HG02763 (cell line): ENCODE measurements around the gene MXRA8.
"Not testable (repeated sequence)": the region's sequence is repeated elsewhere in the genome, so short reads cannot be mapped to it uniquely, and the experiment has no call there.

Experiments used
- ATAC-seq: cut with Tn5 transposase; IDR thresholded peaks from one replicate; pipeline ENCODE4 v1.9.1; 2021; ENCODE audit warnings: mild to moderate bottlenecking, moderate library complexity; ENCODE audit not compliant: unreplicated experiment

The MXRA8 gene

GRCh38 chr1:1324084-1324523, 34.3 kb downstream of the MXRA8 start:
- no peak for ATAC-seq

DNA sequence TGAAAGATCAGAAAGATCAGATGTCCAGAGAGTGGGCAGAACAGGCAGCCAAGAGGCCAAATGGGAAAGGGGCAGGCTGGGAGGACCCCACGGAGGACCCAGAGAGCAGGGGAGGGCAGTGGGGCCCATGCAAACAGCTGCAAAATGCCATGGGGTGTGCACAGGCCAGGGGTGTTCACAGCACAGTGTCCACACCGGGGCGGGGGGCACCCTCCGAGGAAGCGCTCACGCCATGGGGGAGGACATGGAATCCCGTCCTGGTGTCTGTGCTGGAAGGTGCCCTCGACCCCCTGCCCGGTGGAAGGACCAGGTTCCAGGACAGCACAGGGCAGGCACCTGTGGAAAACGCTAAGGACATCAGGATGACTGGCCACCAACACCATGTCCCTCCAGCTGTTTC, 35.4 kb downstream of the MXRA8 start:
- ATAC-seq = no peak

DNA sequence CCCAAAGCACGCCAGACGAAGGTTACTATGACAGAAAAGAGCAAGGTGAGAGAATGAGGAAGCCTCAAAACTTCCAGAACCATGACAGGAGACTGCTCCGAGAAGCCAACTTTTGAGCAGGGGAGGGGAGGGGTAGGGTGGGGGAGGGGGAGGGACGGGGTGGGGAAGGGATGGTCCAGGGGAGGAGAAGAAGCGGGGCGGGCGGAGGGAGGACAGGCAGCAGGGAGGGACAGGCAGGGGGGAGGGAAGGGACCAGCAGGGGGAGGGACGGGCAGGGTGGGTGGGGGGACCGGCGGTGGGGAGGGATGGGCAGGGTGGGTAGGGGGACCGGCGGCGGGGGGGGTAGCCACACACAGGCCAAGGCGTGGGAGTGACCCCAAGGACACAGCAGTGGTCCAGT, 35.9 kb downstream of the MXRA8 start:
- no peak for ATAC-seq

DNA sequence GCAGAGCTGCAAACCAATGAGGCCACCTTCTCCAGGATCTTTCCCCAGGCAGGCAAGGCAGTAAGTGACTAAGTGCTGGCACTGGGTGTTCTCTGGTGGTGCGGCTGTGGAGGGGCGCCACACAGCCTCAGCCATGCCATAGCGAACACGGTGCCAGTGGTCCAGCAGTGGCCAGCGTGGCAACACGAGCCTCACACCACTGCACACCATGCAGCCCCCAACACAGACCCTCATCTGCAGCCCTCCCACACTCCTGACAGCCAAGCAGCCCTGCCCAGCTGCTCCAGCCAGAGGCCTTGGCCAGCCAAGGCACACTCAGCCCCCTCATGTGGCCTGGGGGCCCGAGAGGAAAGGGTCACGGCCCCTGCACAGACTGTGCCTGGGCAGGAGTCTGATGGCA, 36.9 kb downstream of the MXRA8 start:
- ATAC-seq = no peak

GRCh38 chr1:1320666-1321448, 37.5 kb downstream of the MXRA8 start:
- ATAC-seq = no peak

- no peak for ATAC-seq
Observed at GRCh38 chr1:1319646-1319941, 38.8 kb downstream of the MXRA8 start.

DNA sequence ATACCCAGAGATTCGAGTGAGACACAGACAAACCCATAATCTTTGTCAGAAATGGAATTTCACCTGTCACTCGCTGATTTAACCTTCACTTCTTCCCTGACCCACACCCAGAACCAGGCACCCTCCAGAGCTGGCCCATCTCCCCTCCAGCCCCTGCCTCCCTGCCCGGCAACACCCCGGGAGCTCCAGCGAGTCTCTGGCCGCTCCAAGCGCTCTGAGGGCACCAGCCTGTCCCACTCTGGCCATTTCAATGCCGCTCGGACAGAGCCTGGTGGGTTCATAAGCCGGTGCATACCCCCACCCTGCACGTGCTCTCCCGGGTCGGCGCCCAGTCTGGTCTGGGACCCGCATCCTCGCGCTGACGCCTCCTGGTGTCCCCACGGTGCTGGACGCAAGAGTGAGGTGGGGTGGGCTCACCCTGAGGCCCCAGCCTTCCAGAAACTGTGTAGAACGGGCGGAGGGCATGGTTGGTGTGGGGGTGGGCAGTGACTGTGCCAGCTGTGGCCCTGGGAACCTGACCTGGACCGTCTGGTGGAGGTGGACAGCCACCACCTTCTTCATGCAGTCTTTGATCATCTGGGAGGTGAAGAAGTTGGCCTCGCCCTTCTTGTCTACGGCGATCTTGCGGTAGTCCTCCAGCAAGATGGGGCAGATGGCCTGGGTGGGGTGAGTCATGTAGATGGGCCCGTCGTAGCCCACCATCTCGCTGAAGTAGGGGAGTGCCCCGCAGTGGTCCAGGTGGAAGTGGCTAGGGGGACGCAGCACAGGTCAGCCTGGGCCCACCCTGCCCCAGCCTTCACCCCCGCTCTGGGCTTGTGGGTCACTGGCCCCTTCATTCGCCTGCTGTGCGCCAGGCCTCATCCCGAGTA, 39.3 kb downstream of the MXRA8 start:
- ATAC-seq = no peak

DNA sequence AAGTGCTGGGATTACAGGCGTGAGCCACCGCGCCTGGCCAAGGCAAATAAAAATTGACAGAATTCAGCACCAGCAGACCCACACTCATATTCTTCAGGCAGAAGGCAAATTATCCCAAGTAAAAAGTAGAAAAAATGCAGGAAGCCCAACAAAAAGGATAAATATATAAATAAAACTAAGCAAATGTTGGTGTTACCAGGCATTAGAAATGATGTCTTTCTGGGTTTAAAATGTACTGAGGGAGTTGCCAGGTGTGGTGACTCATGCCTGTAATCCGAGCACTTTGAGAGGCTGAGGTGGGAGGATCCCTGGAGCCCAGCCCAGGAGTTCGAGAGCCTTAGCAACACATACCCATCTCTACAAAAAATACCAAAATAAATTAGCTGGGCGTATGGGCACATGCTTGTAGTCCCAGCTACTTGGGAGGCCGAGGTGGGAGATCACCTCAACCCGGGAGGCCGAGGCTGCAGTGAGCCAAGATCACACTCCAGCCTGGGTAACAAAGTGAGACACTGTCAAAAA, 40.2 kb downstream of the MXRA8 start:
- no peak for ATAC-seq

- no peak for ATAC-seq
Observed at GRCh38 chr1:1317420-1317819, 40.9 kb downstream of the MXRA8 start.

- ATAC-seq = not testable (repeated sequence)
Observed at GRCh38 chr1:1316199-1316598, 42.2 kb downstream of the MXRA8 start.

DNA sequence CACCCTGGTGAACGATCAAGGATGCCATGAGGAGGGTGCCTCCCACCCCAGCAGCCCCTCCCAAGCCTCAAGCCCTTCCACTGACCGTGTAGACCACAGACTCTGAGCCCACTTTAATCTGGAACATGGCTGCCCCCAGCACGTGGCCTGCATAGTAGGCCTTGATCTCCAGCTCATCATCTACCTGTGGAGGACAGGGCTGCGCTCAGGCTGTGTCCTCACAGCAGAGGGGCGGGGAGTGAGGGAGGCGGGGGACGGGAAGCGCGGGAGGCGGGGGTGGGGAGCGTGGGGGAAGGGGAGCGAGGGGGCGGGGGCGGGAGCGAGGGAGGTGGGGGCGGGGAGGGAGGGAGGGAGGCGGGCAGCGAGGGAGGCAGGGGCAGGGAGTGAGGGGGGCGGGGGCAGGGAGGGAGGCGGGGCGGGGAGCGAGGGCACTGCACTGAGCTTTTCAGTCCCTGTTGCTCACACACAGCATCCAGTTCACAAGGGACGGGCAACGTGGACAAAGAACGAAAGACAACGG, 42.9 kb downstream of the MXRA8 start:
- no peak for ATAC-seq

GRCh38 chr1:1314678-1315335, 43.5 kb downstream of the MXRA8 start:
- ATAC-seq = no peak

GRCh38 chr1:1314237-1314586, 44.1 kb downstream of the MXRA8 start:
- no peak for ATAC-seq

DNA sequence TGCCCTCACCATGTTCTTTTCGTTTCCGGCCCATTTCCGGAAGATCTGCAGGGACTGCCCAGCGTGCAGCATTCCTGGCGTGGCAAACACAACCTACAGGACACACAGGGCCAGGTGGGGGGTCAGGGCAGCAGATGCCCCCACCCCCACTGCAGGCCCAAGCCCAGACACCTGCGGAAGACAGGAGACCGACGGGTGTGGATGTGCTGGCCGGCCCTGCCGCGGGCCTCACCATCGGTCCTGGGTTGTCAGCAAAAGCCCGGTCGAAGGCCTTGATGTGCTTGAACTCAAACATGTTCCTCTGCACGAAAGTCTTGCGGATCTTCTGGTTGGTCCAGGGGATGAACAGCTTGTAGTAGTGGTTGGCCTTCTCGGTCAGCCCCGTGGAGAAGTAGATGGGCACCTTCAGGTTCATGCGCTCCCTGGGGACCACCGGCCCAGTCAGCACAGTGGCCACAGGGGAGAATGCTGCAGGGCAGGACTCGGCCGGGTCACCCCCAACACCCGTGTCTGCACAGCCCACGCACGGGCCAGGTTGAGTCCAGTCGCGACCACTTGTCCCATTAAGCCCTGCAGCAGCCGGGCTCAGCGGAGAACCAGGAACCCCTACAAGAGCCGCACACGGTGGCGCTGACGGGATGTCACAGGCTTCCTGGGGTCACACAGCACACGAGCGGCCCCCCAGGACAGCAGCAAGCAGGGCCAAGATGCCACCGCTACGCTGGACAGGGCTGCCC, 44.7 kb downstream of the MXRA8 start:
- ATAC-seq = no peak

- ATAC-seq = no peak
Observed at GRCh38 chr1:1312450-1313314, 45.7 kb downstream of the MXRA8 start.

GRCh38 chr1:1311107-1312104, 46.9 kb downstream of the MXRA8 start:
- no peak for ATAC-seq

DNA sequence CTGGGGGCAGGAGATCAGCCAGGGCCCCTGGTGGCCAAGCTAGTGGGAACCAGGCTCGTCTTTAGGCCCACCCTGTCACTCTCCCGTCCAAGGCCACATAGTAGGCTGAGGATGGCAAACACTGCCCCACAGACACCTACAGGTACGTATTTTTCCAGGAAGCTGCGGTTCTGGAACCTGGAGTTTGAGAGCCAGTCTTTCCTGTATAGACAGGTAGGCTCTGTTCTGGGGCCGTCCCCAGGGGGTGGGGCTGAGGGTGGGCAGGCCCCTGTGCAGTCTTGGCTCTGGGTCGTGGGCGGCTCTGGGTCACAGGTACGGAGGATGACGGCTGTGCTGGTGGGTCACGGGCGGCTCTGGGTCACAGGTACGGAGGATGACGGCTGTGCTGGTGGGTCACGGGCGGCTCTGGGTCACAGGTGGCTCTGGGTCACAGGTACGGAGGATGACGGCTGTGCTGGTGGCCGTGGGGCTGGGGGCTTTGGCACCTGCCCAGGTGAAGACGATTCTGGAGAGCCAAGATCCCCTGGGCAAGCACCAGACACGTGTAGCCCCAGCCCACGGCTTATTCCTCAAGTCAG, 47.8 kb downstream of the MXRA8 start:
- no peak for ATAC-seq

GRCh38 chr1:1310109-1310385, 48.3 kb downstream of the MXRA8 start:
- no peak for ATAC-seq
